Measurements from ENCODE around the gene NCSTN. TPM values are rescaled to one million over a fixed set of nuclear protein-coding genes. Genes with fewer than 3 reads are reported as not detected.

The NCSTN gene
- total and polyA plus RNA-seq, 2 of the 13 experiments (the other 11 are each of a cell fraction or from before 2014, with no cell fraction given) = 44.2 to 247 TPM

- TF ChIP-seq ZNF800 (CRISPR knock-in tag; IDR thresholded peaks at IDR 0.05) = no peak
Observed at GRCh38 chr1:160309185-160309557, 34.0 kb upstream of the NCSTN start (continued).

DNA sequence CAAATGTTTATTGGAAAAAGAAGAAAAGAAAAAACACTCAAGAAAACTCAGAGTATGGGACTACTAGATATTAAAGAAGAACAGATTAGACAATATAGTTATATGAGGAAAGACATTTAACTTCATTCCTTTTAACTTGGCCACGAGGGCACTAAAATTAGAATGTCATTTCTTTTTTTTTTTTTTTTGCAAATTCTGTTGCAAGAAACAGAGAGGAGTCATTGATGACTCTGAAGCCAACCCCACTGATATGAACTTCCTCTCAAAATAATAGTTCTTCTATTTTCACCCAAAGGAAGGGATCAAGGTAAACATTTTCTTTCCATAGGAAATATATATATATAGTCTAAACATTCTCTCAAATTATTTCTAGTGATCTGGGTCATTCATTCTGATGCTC, 33.6 kb upstream of the NCSTN start:
- intact Hi-C loops (cut with micrococcal nuclease; ENCODE audit: unreplicated experiment) (no loop called here), in situ Hi-C loops (cut with HindIII; ENCODE audit: extremely low pct_ligation_motif_present, low pct_unique_long_range_greater_than_20kb) (no loop called here)
- Histone ChIP-seq H3K27ac (ENCODE audit: extremely low read length, insufficient read depth, low read length) (no peak overlapping the region), H4K20me1 (ENCODE audit: insufficient read depth, low read length) (no peaks in the 10 kb centered on the region), H3K36me3 (replicated peaks in 1 of 2; ENCODE audit: control insufficient read depth in 1 of 2, insufficient read depth in 2 of 2, low read length in 2 of 2) (peaks cover 36 to 90% of the 10 kb centered on the region in 2 experiments), H3K27me3 (ENCODE audit: control insufficient read depth in 1 of 2, insufficient read depth in 2 of 2, low read length in 2 of 2) (no peaks in the 10 kb centered on the region), H3K4me1 (ENCODE audit: insufficient read depth, low read length) (no peaks in the 10 kb centered on the region), H3K4me3 (replicated peaks in 1 of 3; ENCODE audit: insufficient read depth in 1 of 3, low read depth in 2 of 3, low read length in 3 of 3) (no peak overlapping the region), H3K9ac (ENCODE audit: insufficient read depth, low read depth, low read length) (no peak overlapping the region), H3K79me2 (ENCODE audit: insufficient read depth, low read length) (no peaks in the 10 kb centered on the region), H3K9me3 (ENCODE audit: low read length) (no peaks in the 10 kb centered on the region), H3K4me2 (ENCODE audit: low read depth, low read length) (no peak overlapping the region), H2AFZ (ENCODE audit: low read length) (no peak overlapping the region)
- FAIRE-seq = no peak
- WGBS (ENCODE audit: low lambda C conversion rate) = 89% methylated on average over 1 of the region's 1 CpG
- no TSS peak for BruUV-seq (replicated peaks)
- CTCF ChIA-PET (ENCODE audit: low intra/inter-chr PET ratio, low total read pairs) = no interaction called here
- TF ChIP-seq MTA3 (CRISPR knock-in tag; IDR thresholded peaks at IDR 0.05) (no peak), FOXK1 (CRISPR knock-in tag; IDR thresholded peaks at IDR 0.05; ENCODE audit: borderline replicate concordance, low read depth) (no peak), MBNL3 (CRISPR knock-in tag; conservative IDR thresholded peaks at IDR 0.05) (no peak), NR0B2 (CRISPR knock-in tag; IDR thresholded peaks at IDR 0.05) (no peak), SSRP1 (CRISPR knock-in tag; IDR thresholded peaks at IDR 0.05) (no peak), ZNF513 (CRISPR knock-in tag; conservative IDR thresholded peaks at IDR 0.05) (no peak), RBFOX2 (IDR thresholded peaks at IDR 0.05; ENCODE audit: low read depth, low read length) (no peak), CBX5 (CRISPR knock-in tag; IDR thresholded peaks at IDR 0.05; ENCODE audit: borderline replicate concordance) (no peak), NCOA5 (CRISPR knock-in tag; IDR thresholded peaks at IDR 0.05) (no peak)
- POLR2A ChIA-PET = no interaction called here
- no peak for DNase-seq (ENCODE audit: low spot score)
- no peak for ATAC-seq

Data from HepG2 (cell line).